ENCODE measurements around the gene SS18L1.

SS18L1 gene

GRCh38 chr20:62101078-62101477, 42.5 kb upstream of the SS18L1 start:
- no peak for TF ChIP-seq ZFP30 (CRISPR knock-in tag; IDR thresholded peaks at IDR 0.05)
- no peak for TF ChIP-seq BACH2 (CRISPR knock-in tag; IDR thresholded peaks at IDR 0.05; ENCODE audit: borderline replicate concordance)
- TF ChIP-seq, protein P1, sequence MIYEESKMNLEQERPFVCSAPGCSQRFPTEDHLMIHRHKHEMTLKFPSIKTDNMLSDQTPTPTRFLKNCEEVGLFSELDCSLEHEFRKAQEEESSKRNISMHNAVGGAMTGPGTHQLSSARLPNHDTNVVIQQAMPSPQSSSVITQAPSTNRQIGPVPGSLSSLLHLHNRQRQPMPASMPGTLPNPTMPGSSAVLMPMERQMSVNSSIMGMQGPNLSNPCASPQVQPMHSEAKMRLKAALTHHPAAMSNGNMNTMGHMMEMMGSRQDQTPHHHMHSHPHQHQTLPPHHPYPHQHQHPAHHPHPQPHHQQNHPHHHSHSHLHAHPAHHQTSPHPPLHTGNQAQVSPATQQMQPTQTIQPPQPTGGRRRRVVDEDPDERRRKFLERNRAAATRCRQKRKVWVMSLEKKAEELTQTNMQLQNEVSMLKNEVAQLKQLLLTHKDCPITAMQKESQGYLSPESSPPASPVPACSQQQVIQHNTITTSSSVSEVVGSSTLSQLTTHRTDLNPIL (CRISPR knock-in tag; IDR thresholded peaks at IDR 0.05; ENCODE audit: low read depth), result no peak
- no peak for TF ChIP-seq ZNF8 (CRISPR knock-in tag; IDR thresholded peaks at IDR 0.05)
- no peak for TF ChIP-seq ZC3H10 (CRISPR knock-in tag; IDR thresholded peaks at IDR 0.05)
- TF ChIP-seq OSR1 (CRISPR knock-in tag; IDR thresholded peaks at IDR 0.05), result no peak
- no peak for ATAC-seq

GRCh38 chr20:62103508-62104233, 39.9 kb upstream of the SS18L1 start:
- TF ChIP-seq OSR1 (CRISPR knock-in tag; IDR thresholded peaks at IDR 0.05) (no peak), TSHZ2 (CRISPR knock-in tag; IDR thresholded peaks at IDR 0.05) (no peak), ZC3H10 (CRISPR knock-in tag; IDR thresholded peaks at IDR 0.05) (no peak), ZNF8 (CRISPR knock-in tag; IDR thresholded peaks at IDR 0.05) (no peak), ISL1 (CRISPR knock-in tag; IDR thresholded peaks at IDR 0.05) (no peak), ARNTL (CRISPR knock-in tag; IDR thresholded peaks at IDR 0.05; ENCODE audit: borderline replicate concordance, low read depth) (no peak), RARB (CRISPR knock-in tag; IDR thresholded peaks at IDR 0.05) (no peak), TOX (CRISPR knock-in tag; IDR thresholded peaks at IDR 0.05; ENCODE audit: borderline replicate concordance) (no peak), CSDC2 (CRISPR knock-in tag; IDR thresholded peaks at IDR 0.05) (no peak), ZFP30 (CRISPR knock-in tag; IDR thresholded peaks at IDR 0.05) (no peak), GLIS3 (CRISPR knock-in tag; IDR thresholded peaks at IDR 0.05) (no peak), BACH2 (CRISPR knock-in tag; IDR thresholded peaks at IDR 0.05; ENCODE audit: borderline replicate concordance) (no peak), ESRRG (CRISPR knock-in tag; IDR thresholded peaks at IDR 0.05) (no peak)
- ATAC-seq, result no peak

DNA sequence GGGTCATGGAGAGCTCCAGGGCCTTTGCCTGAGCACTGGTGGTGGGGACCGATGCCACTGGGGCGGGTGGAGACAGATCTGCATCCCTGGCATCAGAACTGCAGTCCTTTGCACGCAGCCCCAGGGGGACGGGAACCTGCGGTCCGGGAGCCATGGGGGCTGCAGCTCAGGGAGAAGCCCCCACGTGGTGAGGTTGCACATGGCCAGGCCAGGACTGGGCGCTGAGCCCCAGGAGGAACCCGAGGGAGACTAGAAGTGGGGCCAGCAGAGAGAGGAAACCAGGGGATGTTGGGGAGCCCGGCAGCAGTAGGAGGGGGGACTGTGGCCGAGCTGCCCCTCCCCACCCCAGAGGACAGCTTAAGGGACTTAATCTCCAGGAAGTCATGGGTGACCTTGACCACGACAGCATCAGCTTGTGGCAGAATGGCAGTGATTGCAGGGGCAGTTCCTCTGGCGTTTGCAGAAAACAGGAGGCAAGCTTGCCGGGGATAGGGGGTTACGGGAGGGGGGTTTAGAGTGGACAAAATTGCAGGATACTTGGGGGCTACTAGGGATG, 39.3 kb upstream of the SS18L1 start:
- TF ChIP-seq ZFP30 (CRISPR knock-in tag; IDR thresholded peaks at IDR 0.05) (no peak), SNAI2 (CRISPR knock-in tag; IDR thresholded peaks at IDR 0.05) (no peak), BACH2 (CRISPR knock-in tag; IDR thresholded peaks at IDR 0.05; ENCODE audit: borderline replicate concordance) (no peak), ARNTL (CRISPR knock-in tag; IDR thresholded peaks at IDR 0.05; ENCODE audit: borderline replicate concordance, low read depth) (no peak), ISL1 (CRISPR knock-in tag; IDR thresholded peaks at IDR 0.05) (no peak), ZNF565 (CRISPR knock-in tag; conservative IDR thresholded peaks at IDR 0.05; ENCODE audit: low read depth) (no peak), TOX (CRISPR knock-in tag; IDR thresholded peaks at IDR 0.05; ENCODE audit: borderline replicate concordance) (no peak), ZNF8 (CRISPR knock-in tag; IDR thresholded peaks at IDR 0.05) (no peak), ZC3H10 (CRISPR knock-in tag; IDR thresholded peaks at IDR 0.05) (no peak), GLIS3 (CRISPR knock-in tag; IDR thresholded peaks at IDR 0.05) (no peak)
- TF ChIP-seq, protein P2, sequence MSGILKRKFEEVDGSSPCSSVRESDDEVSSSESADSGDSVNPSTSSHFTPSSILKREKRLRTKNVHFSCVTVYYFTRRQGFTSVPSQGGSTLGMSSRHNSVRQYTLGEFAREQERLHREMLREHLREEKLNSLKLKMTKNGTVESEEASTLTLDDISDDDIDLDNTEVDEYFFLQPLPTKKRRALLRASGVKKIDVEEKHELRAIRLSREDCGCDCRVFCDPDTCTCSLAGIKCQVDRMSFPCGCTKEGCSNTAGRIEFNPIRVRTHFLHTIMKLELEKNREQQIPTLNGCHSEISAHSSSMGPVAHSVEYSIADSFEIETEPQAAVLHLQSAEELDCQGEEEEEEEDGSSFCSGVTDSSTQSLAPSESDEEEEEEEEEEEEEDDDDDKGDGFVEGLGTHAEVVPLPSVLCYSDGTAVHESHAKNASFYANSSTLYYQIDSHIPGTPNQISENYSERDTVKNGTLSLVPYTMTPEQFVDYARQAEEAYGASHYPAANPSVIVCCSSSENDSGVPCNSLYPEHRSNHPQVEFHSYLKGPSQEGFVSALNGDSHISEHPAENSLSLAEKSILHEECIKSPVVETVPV (CRISPR knock-in tag; IDR thresholded peaks at IDR 0.05), result no peak
- no peak for ATAC-seq

DNA sequence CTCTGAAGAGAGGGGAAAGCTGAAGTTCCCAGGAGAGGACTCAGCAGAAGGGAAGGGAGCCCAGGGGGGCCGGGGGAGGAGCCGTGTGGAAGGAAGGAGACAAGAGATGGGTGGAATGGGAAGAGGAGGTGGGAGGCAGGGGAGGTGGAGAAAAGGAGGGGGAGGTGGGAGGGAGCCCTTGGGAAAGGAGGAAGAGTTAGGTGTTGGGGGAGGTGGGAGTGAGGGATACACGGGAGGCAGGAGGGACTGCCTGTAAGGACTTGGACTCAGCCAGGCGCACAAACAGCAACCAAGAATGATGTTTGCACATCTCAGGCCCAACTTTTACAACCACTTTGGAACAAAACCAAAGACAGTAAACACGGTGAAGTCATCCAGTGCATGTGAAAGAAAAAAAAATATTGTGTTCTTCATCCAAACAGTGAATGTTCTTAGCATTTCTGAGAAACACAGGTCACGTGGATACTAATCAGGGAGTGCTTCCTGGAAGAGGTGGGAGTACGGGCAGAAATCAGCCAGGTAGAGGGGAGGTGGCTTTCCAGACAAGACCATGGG, 38.7 kb upstream of the SS18L1 start:
- no peak for TF ChIP-seq TSHZ2 (CRISPR knock-in tag; IDR thresholded peaks at IDR 0.05)
- TF ChIP-seq, protein P3, sequence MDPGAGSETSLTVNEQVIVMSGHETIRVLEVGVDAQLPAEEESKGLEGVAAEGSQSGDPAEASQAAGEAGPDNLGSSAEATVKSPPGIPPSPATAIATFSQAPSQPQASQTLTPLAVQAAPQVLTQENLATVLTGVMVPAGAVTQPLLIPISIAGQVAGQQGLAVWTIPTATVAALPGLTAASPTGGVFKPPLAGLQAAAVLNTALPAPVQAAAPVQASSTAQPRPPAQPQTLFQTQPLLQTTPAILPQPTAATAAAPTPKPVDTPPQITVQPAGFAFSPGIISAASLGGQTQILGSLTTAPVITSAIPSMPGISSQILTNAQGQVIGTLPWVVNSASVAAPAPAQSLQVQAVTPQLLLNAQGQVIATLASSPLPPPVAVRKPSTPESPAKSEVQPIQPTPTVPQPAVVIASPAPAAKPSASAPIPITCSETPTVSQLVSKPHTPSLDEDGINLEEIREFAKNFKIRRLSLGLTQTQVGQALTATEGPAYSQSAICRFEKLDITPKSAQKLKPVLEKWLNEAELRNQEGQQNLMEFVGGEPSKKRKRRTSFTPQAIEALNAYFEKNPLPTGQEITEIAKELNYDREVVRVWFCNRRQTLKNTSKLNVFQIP (CRISPR knock-in tag; IDR thresholded peaks at IDR 0.05; ENCODE audit: borderline replicate concordance, low read depth), result no peak
- TF ChIP-seq ESRRG (CRISPR knock-in tag; IDR thresholded peaks at IDR 0.05), result no peak
- TF ChIP-seq RARB (CRISPR knock-in tag; IDR thresholded peaks at IDR 0.05), result no peak
- ATAC-seq, result no peak

Measured in SK-N-SH treated with all-trans-retinoic acid at 6 μM for 48 hours (cell line).